GM21515 (cell line): Measurements from ENCODE around the gene TMEM250.

Source experiments
- ATAC-seq: cut with Tn5 transposase; IDR thresholded peaks from one replicate; pipeline ENCODE4 v1.9.1; 2021; ENCODE audit not compliant: unreplicated experiment

Gene TMEM250

GRCh38 chr9:136147890-136148714 is 29.4 kb upstream of the TMEM250 start:
- no peak for ATAC-seq

GRCh38 chr9:136147038-136147889 is 28.6 kb upstream of the TMEM250 start:
- ATAC-seq: no peak

GRCh38 chr9:136146126-136147037 is 27.7 kb upstream of the TMEM250 start:
- no peak for ATAC-seq

GRCh38 chr9:136145580-136145979 is 26.9 kb upstream of the TMEM250 start:
- no peak for ATAC-seq

DNA sequence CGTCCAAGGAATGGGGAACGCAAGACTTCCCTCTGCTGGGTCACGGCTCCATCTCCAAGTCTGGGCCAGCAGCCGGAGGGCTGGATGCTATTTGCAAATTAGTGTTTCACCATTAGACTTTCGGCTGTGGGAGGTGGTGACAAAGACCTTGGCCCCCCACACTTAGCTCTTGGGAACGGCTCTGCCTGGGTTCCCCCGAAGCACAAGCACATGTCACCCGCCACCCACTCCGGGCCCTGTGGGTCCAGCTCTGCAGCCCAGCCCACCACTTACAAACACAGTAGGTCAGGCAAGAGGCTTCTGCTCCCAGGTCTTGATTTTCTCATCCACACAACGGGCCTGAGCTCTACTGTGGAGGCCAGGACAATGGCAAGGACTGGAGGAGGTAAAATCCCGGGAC is 25.8 kb upstream of the TMEM250 start:
- no peak for ATAC-seq

DNA sequence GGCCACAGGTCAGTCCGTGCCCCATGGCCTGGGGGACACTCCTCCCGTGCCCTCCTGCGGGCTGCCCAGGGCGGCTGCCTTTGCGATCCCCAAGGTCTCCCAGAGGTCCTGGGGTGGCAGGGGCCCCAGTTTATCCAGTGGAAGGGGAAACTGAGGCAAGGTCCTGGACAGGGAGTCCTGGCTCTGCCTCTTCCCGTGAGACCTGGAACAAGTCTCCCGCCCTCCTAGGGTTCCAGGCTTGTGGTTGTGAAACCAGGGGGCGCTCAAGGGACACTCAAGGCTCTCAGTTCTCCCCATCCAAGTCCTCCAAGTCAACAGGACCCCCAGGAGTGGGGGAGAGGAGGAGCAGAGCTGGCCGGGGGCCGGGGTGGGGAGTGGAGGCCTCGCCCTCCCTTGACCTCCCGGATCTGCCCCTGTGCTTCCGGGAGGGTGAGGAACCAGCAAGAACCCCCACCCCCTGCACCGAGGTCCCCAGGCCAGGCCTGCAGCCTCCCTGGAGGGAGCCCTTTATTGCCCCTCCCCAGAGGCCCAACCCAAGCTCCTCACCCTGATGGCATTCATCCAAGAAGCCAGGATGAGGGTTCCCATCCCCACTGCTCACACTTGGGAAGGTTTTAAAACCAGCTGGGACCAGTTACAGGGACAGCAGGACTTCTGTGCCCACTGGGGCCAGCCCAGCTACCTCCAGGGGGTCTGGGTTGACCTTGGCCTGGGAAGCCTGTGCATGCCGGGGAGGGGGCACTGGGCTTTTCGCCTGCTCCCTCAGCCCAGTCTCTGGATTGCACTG is 24.7 kb upstream of the TMEM250 start:
- ATAC-seq: no peak

- no peak for ATAC-seq
Measured at GRCh38 chr9:136142859-136143214, 24.2 kb upstream of the TMEM250 start.

GRCh38 chr9:136142414-136142796 is 23.7 kb upstream of the TMEM250 start:
- no peak for ATAC-seq

- ATAC-seq: no peak
Measured at GRCh38 chr9:136141682-136142413, 23.2 kb upstream of the TMEM250 start.

DNA sequence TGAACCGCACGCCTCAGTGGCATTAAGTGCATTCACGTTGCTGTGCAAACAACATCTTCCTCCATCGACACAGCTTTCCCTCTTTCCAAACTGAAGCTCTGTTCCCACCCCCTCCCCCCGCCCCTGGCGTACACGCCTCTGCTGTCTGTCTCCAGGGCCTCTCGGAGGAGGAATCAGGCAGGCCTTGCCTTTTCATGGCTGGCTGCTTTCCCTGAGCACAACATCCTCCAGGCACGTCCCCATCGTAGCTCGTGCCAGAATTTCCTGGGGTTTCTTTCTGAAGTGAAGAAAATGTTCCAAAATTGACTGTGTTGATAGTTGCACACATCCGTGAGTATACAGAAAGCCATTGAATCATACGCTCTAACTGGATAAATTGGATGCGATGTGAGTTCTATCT is 22.3 kb upstream of the TMEM250 start:
- no peak for ATAC-seq

DNA sequence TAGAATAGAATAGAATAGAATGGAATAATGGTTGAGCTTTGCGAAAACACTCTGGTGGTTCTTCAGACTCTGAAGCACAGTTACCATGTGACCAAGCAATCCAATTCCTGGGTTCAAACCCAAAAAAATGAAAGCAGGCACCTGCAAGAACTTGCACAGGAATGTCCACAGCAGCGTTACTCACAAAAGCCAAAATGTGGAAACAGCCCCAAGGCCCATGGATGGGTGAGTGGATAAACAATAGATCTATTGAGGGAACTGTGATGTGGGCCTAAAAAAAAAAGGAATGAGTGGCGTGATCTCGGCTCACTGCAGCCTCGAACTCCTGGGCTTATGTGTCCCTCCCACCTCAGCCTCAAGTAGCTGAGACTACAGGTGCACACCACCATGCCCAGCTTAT is 21.4 kb upstream of the TMEM250 start:
- no peak for ATAC-seq

DNA sequence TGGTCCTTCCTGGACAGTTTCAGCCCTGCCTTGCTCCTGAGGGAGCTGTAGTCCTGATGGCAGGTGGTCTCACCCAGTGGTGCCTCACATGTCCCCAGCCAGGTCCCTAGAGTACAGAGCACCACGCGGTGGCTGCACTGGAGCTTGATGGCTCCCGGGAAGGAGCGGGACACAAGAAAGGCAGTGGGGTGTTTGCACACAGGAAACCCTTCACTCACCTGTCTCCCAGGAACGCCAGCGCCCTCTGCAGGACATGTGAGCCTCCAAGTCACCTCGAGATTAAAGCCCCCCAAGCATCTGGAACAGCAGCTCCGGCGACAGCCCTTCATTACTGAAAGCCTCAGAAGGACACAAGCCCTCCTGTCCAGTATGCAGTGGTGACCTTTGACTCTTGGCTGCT is 19.9 kb upstream of the TMEM250 start:
- ATAC-seq: no peak

GRCh38 chr9:136137321-136138265 is 18.9 kb upstream of the TMEM250 start:
- no peak for ATAC-seq

DNA sequence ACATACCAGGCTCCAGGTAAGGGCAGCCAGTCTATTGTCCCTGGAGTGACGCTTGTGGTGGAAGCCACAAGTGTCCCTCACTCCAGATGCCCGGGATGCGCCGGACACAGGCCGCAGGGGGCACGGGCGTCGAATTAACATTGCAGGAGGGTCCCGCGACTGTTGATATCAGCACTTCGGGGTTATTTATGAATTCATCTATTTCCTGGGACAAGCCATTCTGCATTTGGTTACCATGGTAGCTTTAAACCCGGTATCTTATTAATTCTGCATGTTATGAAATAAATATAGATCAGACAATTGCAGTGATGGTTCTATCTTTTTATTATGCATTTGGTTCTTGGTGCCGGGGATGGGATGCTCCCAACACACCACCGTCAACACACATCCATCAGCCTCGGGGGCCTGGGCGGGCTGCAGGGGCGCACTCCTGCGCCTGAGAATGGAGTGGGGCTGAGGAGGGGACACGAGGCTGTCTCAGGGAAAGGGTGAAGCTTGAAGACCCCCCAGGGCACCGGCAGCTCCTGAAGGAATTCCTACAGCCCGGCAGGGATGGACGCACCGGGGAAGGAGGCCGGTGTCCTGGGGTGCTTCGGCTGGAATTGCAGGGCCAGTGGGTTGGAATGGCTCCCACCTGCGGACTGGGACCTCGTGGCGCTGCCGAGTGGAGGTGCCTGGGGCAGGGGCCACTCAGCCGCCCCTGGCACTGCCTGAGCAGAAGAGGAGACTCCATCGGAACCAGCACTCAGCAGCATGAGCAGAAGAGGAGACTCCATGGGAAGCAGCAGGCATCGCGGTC is 17.7 kb upstream of the TMEM250 start:
- ATAC-seq: no peak

- ATAC-seq: no peak
Measured at GRCh38 chr9:136135326-136136126, 16.9 kb upstream of the TMEM250 start.

DNA sequence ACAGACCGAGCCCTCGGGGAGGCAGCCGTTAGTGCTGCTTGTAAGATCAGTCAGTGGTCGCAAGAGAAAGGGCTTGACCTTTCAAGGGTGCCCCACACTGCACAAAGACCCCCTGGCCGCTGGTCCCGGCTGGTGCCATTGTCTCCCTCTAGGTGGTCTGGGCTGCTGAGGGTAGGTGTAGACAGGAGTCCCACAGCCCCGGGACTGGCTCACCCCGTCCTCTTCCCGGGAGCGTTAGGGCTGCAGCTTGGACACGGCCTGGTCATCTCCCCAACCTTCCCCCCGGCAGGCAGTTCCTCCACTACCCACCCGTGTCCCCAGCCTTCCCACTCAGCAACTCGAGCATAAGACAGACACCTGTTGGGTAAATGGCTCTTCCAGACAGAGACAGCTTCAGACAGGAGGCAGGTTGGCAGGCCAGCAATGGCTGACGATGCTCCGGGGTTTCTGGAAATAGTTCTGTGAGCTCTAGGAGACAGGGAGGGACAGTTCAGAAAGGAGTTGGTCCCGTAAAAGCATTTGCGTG is 15.3 kb upstream of the TMEM250 start:
- ATAC-seq: no peak
